Hematopoietic multipotent progenitor cell treated with erythropoietin and hydrocortisone succinate and interleukin-3 and kit ligand, for 15 days (in vitro differentiated cells): Measurements from ENCODE around the gene SLC46A3.
"Not testable (repeated sequence)": the region's sequence is repeated elsewhere in the genome, so short reads cannot be mapped to it uniquely, and the experiment has no call there.

Experiments used
- DNase-seq: peaks from one replicate; pipeline ENCODE4 v3.0.0-alpha.2; 2015; ENCODE audit warnings: low spot score

The SLC46A3 gene

GRCh38 chr13:28730762-28731161 is 12.0 kb upstream of the SLC46A3 start:
- DNase-seq = no peak

DNA sequence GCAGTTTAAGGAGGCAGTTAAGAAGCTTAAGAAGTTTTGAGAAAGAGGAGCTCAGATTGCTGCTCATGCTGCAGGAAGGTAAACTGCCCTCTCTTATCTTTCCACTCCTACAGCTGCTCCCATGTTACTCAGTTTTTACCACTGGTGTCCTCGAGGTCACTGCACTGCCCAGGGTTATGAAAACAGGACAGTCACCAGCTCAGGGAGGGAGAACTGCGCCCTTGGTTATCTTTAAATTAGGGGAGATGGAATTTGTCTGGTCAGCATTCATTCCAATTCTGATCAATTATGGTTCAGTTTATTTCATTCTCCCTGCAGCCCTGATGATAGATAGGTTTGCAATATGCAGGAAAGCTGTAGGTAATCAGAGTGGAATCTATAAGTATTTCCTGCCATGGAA is 10.8 kb upstream of the SLC46A3 start:
- no peak for DNase-seq

DNA sequence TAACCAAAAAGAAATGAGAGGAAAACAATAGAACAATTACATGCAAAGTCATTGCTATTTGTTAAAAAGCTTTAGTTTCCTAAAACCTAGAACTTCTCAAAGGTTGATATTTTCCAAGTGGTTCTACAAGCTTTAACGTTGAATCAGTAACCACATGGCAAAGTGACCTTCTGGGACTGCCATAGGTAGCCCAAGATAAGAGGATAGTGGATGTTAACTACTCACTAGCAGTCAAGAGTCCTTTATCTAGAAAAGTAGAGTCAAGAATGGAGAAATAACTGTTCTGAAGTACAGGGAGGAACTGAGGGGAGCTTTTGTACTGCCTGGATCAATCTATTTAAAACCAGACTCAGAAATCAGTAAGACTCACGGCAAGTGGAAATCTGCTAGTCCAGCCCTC is 9.9 kb upstream of the SLC46A3 start:
- DNase-seq = no peak

DNA sequence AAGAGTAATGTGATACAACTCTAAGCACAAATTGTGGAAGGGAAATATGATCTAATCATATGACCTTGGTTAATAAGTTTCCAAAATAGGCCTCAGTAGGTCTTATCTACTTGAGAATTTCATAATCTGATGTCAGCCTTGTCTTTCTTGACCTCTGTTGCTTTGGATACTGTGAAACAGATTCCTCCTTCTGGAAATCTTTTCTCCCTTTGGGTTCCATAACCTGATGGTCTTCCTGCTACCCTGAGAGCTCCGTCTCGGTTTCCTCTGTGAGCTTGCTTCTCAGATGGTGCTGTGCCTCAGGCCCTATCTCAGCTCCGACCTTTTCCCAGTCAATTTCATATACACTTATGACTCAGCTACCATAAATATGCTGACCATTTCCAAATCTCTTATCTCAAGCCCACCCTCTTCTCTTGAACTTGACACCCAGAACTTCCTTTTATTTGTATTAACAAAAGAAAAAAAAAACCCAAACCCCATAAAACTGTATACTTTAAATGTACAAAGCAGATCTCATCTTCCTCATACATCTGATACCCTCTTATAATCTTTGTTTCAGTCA is 6.4 kb upstream of the SLC46A3 start:
- no peak for DNase-seq

DNA sequence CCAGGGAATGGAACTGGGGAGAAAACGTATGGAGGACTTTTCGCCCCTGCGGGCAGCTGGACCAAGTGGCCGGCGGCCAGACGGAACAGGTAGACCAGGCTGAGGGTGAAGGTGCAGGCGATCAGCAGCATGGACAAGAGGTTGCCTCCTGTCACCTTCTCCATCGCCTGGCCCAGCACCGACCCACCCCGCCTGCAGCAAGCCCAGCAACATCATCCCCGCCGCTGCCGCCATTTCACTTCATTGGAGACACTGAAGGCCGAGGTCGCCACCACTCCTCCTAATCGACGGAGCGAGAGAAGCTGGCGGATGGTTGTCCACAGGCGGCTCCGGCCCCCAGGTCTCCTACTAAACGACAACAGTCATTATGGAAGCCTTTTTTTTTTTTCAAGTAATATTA is 5.0 kb upstream of the SLC46A3 start:
- DNase-seq = no peak

DNA sequence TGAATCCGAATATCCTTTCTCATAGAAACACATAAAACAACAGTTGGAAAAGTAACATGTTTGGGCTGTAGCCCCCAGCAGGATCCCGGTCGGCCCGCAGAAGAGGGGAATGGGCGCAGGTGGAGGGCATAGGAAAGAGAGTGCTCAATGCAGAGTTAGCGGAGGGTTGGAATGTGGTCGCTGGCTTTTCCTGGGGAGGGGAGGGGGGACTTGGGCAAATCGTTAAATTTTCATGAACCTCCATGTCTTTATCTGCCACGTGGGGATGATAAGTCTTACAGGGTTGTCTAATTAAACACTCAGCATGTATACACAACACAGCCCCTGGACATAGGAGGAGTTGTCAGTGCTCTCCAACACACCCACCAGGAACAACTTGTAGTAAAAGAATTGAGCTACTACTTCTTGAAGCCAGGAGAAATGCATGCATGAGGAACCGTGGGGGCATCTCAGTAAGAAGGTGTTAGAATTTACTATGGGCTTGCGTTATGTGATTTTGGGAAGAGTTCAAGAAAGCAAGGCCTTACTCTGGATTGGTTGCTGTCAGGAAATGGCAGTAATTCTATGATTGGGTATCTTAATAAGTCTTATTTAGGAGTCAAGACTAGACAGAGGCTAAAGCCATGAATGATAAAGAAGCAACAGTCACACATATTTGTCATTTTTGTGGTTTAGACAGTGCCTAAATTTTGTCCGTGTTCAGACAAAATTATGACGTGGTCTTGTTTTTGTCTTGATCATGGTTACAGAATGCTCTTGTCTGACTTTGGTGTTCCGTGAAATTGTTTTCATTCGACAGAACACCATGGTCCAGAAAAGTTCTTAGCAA is 671 bp upstream of the SLC46A3 start:
- DNase-seq = no peak

GRCh38 chr13:28718196-28718542 is 601 bp downstream of the SLC46A3 start:
- DNase-seq = no peak

- DNase-seq = no peak
Observed at GRCh38 chr13:28717170-28717569, 1.6 kb downstream of the SLC46A3 start.

GRCh38 chr13:28716511-28716910 is 2.3 kb downstream of the SLC46A3 start:
- DNase-seq = no peak

DNA sequence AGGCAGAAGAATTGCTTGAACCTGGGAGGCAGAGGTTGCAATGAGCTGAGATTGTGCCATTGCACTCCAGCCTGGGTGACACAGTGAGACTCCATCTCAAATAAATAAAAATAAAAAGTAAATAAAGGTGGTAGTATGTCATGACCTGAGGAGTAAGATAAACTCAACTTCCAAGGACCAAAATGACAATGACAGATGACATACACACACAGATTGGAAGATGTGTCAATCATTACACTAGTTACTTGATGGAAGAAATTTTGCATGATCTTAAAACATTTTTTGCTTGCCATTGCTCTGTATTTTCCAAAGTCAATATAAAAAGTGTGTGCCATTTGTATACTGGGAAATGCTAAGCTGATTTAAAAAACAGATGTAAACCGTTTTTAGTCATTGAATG is 4.1 kb downstream of the SLC46A3 start:
- DNase-seq = no peak

GRCh38 chr13:28710161-28710560 is 8.6 kb downstream of the SLC46A3 start:
- DNase-seq = no peak

- DNase-seq = peak; percentile 11
Observed at GRCh38 chr13:28707629-28708427, 10.9 kb downstream of the SLC46A3 start.

DNA sequence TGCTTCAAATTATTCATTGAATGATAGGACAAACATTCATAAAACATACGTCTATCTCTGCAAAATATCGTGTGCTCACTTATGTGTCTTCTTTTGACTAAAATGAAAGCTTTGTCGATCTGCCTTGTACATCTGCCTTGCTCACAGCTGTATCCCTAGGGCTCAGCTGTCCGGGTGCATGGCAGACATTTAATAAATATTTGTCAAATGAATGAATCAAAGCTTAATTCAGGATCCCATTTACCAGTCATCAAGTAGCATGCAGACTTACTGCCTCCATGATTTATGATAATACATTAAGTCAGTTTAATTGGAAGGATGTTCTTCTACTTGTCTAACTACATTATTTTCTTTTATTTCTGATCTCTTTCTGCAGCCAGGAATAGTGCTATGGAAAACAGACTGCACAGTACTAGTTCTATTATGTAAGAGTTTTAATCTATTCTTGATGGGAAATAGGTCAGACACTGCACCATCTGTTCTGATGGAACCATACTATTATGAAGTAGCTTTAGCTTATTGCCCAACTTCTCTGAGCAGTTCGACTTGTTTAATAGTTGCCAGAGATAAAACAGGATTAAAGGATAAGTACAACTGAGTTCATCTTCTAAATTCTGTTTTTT is 13.2 kb downstream of the SLC46A3 start:
- no peak for DNase-seq

DNA sequence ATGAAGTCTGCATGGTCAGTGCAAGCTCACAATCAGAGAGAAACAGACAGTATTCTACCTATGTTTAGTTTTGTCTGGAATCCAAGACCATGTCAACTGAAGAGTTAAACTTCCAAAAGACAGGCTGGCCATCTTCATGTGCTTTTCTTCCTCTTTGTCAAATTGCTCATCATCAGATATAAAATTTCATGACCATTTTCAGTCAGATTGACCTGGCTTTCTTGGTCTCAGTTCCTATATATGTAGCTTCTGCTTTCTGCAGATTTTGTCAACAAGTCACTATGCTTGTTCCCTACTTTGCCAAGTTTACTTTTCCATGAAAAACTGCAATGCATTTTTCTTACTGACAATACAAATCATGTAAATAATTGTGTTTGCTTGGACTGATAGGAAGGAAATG is 13.9 kb downstream of the SLC46A3 start:
- no peak for DNase-seq

DNA sequence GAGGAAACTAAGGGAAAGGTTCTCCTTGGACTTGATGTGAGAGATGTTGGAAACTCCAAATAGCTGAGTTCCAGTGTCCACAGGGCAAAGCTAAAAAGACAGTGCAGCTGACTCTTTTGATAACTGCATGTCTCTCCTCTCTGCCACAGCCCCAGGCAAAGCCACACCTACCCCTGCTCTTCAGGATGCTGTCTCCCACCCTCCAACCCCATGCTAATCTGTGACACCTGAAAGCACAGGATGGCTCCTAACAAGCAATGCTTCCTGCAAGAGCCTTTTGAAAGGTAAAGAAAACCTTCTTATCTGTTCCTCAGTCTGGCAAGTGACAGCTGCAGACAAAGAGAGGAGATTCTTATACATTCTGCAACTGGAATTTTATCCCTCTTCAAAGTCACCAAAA is 14.5 kb downstream of the SLC46A3 start:
- DNase-seq = no peak

GRCh38 chr13:28699246-28699645 is 19.5 kb downstream of the SLC46A3 start:
- DNase-seq = no peak

DNA sequence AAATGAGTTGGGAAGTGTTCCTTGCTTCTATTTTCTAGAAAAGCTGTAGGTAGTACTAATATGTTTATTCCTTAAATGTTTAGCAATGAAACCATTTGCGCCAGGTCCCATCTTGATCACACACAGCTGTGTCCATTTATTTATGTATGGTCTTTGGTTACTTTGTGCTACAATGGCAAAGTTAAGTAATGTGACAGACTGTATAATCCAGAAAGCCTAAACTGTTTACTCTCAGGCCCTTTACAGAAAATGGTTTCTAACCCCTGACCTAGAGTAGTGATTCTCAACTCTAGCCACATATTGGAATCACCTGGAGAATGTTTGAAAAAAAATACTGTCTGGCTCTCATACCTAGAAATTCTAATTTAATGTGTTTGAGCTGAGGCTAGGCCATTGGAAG is 21.3 kb downstream of the SLC46A3 start:
- DNase-seq = no peak

GRCh38 chr13:28693605-28694491 is 24.9 kb downstream of the SLC46A3 start:
- DNase-seq = not testable (repeated sequence)

DNA sequence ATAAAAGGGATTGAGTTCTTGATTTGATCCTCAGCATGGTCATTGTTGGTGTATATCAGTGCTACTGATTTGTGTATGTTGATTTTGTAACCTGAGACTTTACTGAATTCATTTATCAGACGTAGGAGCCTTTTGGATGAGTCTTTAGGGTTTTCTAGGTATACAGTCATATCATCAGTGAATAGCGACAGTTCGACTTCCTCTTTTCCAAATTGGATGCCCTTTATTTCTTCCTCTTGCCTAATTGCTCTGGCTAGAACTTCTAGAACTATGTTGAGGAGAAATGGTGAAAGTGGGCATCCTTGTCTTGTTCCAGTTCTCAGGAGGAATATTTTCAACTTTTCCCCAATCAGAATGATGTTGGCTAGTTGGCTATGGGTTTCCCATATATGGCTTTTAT is 32.9 kb downstream of the SLC46A3 start:
- no peak for DNase-seq

GRCh38 chr13:28685114-28685513 is 33.7 kb downstream of the SLC46A3 start:
- no peak for DNase-seq

- DNase-seq = no peak
Observed at GRCh38 chr13:28684257-28684656, 34.5 kb downstream of the SLC46A3 start.

DNA sequence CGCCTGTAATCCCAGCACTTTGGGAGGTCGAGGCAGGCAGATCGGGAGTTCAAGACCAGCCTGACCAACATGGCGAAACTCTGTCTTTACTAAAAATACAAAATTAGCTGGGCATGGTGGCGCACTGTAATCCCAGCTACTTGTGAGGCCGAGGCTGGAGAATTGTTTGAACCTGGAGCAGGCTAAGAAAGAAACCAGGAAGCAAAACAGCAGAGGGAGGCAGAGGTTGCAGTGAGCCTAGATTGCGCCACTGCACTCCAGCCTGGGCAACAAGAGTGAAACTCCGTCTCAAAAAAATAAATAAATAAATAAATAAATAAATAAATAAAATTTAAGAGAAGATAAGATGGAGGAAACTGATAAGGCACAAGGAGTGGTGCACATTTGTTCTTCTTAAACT is 35.6 kb downstream of the SLC46A3 start:
- DNase-seq = not testable (repeated sequence)
